Activated B cell treated with CpG ODN at 0.5 μM for 24 hours (primary cell): ENCODE data around the gene DRC7. TPM values are rescaled to one million over a fixed set of nuclear protein-coding genes. Genes with fewer than 3 reads are reported as not detected.

Experiments used
- ATAC-seq: fragments of 200-7000 bp; cut with Tn5 transposase; one replicate; pipeline ENCODE4 v1.10.0; 2021; ENCODE audit warnings: low read depth, mild to moderate bottlenecking, moderate library complexity
- CTCF ChIA-PET: fragments of 350-600 bp; sonication (Branson Sonifier 250); formaldehyde crosslinking; loops from one replicate; lab custom pipeline; 2021; ENCODE audit warnings: antibody characterized with exemption; lab: Charles Lee
- POLR2A ChIA-PET: fragments of 350-600 bp; sonication (Branson Sonifier 250); formaldehyde crosslinking; loops from one replicate; lab custom pipeline; 2021; ENCODE audit warnings: antibody characterized with exemption; lab: Charles Lee
- DNase-seq: peaks from one replicate; pipeline ENCODE4 v3.0.0; 2022
- H3K27ac Mint-ChIP-seq: one replicate; pipeline ENCODE4 v1.8.0; 2020; ENCODE audit warnings: mixed read lengths
- H3K27me3 Mint-ChIP-seq: one replicate; pipeline ENCODE4 v1.8.0; 2021; ENCODE audit warnings: mixed read lengths
- H3K36me3 Mint-ChIP-seq: one replicate; pipeline ENCODE4 v1.8.0; 2021; ENCODE audit warnings: low read depth, mixed read lengths
- H3K4me1 Mint-ChIP-seq: one replicate; pipeline ENCODE4 v1.8.0; 2021; ENCODE audit warnings: mixed read lengths
- H3K4me3 Mint-ChIP-seq: one replicate; pipeline ENCODE4 v1.8.0; 2020; ENCODE audit warnings: mild to moderate bottlenecking, mixed read lengths
- H3K9me3 Mint-ChIP-seq: one replicate; pipeline ENCODE4 v1.8.0; 2020; ENCODE audit warnings: mixed read lengths
- CTCF ChIP-seq: fragments of 200-600 bp; IDR thresholded peaks from one replicate; pipeline ENCODE4 v1.8.0; 2022; ENCODE audit warnings: antibody characterized with exemption, mild to moderate bottlenecking
- intact Hi-C: fragments of 100-400 bp; cut with micrococcal nuclease; formaldehyde crosslinking; loops from one replicate; pipeline ENCODE4 v1.15.1; 2024
- total RNA-seq: library from RNA; stranded (reverse); gene quantifications from 2 replicates; pipeline ENCODE4 v1.2.3, GENCODE V29; 2022

The DRC7 gene
- total RNA-seq, 1 donor from 2014 or later = not detected

GRCh38 chr16:57770361-57770760 lies 75.8 kb downstream of the DRC7 start:
- ChIA-PET CTCF (no interaction called here), POLR2A (no interaction called here)
- no peak for TF ChIP-seq CTCF
- H3K4me3 Mint-ChIP-seq = no peak overlapping the region
- intact Hi-C loops = no loop called here
- H3K4me1 Mint-ChIP-seq = no peaks in the 10 kb centered on the region
- no peaks in the 10 kb centered on the region for H3K27me3 Mint-ChIP-seq
- DNase-seq = no peak
- no peaks in the 10 kb centered on the region for H3K9me3 Mint-ChIP-seq
- H3K27ac Mint-ChIP-seq = no peak overlapping the region
- no peaks in the 10 kb centered on the region for H3K36me3 Mint-ChIP-seq
- ATAC-seq = no peak

GRCh38 chr16:57771141-57771785 lies 76.7 kb downstream of the DRC7 start:
- TF ChIP-seq CTCF = no peak
- ChIA-PET CTCF (no interaction called here), POLR2A (no interaction called here)
- ATAC-seq (no peak), DNase-seq (no peak)
- Mint-ChIP-seq H3K36me3 (no peaks in the 10 kb centered on the region), H3K27me3 (no peaks in the 10 kb centered on the region), H3K4me1 (no peaks in the 10 kb centered on the region), H3K27ac (no peak overlapping the region), H3K9me3 (no peaks in the 10 kb centered on the region), H3K4me3 (no peak overlapping the region)
- intact Hi-C loops = no loop called here

GRCh38 chr16:57773019-57773418 lies 78.4 kb downstream of the DRC7 start:
- H3K4me3 Mint-ChIP-seq = no peak overlapping the region
- ChIA-PET POLR2A (interaction anchor here (0.6 kb wide), 1 partner anchor 13 kb away, joined by 3 read pairs; no protein-coding TSS in a partner anchor), CTCF (no interaction called here)
- no peak overlapping the region for H3K27ac Mint-ChIP-seq
- no peaks in the 10 kb centered on the region for H3K36me3 Mint-ChIP-seq
- no peak for ATAC-seq
- intact Hi-C loops = no loop called here
- TF ChIP-seq CTCF = no peak
- no peak for DNase-seq
- no peaks in the 10 kb centered on the region for H3K4me1 Mint-ChIP-seq
- H3K9me3 Mint-ChIP-seq = no peaks in the 10 kb centered on the region
- H3K27me3 Mint-ChIP-seq = no peaks in the 10 kb centered on the region

GRCh38 chr16:57773655-57774295 lies 79.2 kb downstream of the DRC7 start:
- ChIA-PET CTCF (no interaction called here), POLR2A (no interaction called here)
- H3K4me1 Mint-ChIP-seq = no peaks in the 10 kb centered on the region
- ATAC-seq (no peak), DNase-seq (no peak)
- H3K4me3 Mint-ChIP-seq = no peak overlapping the region
- intact Hi-C loops = no loop called here
- no peaks in the 10 kb centered on the region for H3K27me3 Mint-ChIP-seq
- H3K9me3 Mint-ChIP-seq = no peaks in the 10 kb centered on the region
- no peaks in the 10 kb centered on the region for H3K36me3 Mint-ChIP-seq
- TF ChIP-seq CTCF = no peak
- H3K27ac Mint-ChIP-seq = no peak overlapping the region

GRCh38 chr16:57774705-57775285 lies 80.2 kb downstream of the DRC7 start:
- CTCF ChIA-PET = no interaction called here
- ATAC-seq (no peak), DNase-seq (no peak)

More at GRCh38 chr16:57774705-57775285, 80.2 kb downstream of the DRC7 start:
- intact Hi-C loops = no loop called here
- no peaks in the 10 kb centered on the region for H3K9me3 Mint-ChIP-seq
- no peak overlapping the region for H3K27ac Mint-ChIP-seq
- TF ChIP-seq CTCF = no peak
- no peak overlapping the region for H3K4me3 Mint-ChIP-seq
- POLR2A ChIA-PET = no interaction called here
- no peaks in the 10 kb centered on the region for H3K27me3 Mint-ChIP-seq
- H3K36me3 Mint-ChIP-seq = no peaks in the 10 kb centered on the region
- H3K4me1 Mint-ChIP-seq = no peaks in the 10 kb centered on the region
